Activated naive CD4-positive, alpha-beta T cell treated with anti-CD3 and anti-CD28 coated beads for 36 hours (primary cell): ENCODE measurements around the gene METTL24. TPM values are rescaled to one million over a fixed set of nuclear protein-coding genes. Genes with fewer than 3 reads are reported as not detected.

Source experiments
- CTCF ChIA-PET: fragments of 350-600 bp; sonication (Branson Sonifier 250); formaldehyde crosslinking; loops from one replicate; lab custom pipeline; 2021; ENCODE audit warnings: antibody characterized with exemption; lab: Charles Lee
- DNase-seq: peaks from one replicate; pipeline ENCODE4 v3.0.0-alpha.2; 2020
- H3K27ac Mint-ChIP-seq: one replicate; pipeline ENCODE4 v1.8.0; 2021; ENCODE audit warnings: mild to moderate bottlenecking, mixed read lengths
- H3K27me3 Mint-ChIP-seq: one replicate; pipeline ENCODE4 v1.8.0; 2021; ENCODE audit warnings: low read depth, mixed read lengths
- H3K36me3 Mint-ChIP-seq: one replicate; pipeline ENCODE4 v1.8.0; 2021; ENCODE audit warnings: low read depth, mixed read lengths
- H3K4me1 Mint-ChIP-seq: one replicate; pipeline ENCODE4 v1.8.0; 2021; ENCODE audit warnings: low read depth, mixed read lengths
- H3K4me3 Mint-ChIP-seq: one replicate; pipeline ENCODE4 v1.8.0; 2021; ENCODE audit warnings: mild to moderate bottlenecking, moderate library complexity, mixed read lengths
- H3K9me3 Mint-ChIP-seq: one replicate; pipeline ENCODE4 v1.8.0; 2021; ENCODE audit warnings: mixed read lengths
- intact Hi-C: fragments of 100-400 bp; cut with micrococcal nuclease; formaldehyde crosslinking; loops from one replicate; pipeline ENCODE4 v1.15.1; 2023
- total RNA-seq, 2 experiments: library from RNA; stranded (reverse); gene quantifications; one replicate each; pipeline ENCODE4 v1.2.3, GENCODE V29; 2021

METTL24 gene
- total RNA-seq, 2 experiments from 2014 or later: not detected

DNA sequence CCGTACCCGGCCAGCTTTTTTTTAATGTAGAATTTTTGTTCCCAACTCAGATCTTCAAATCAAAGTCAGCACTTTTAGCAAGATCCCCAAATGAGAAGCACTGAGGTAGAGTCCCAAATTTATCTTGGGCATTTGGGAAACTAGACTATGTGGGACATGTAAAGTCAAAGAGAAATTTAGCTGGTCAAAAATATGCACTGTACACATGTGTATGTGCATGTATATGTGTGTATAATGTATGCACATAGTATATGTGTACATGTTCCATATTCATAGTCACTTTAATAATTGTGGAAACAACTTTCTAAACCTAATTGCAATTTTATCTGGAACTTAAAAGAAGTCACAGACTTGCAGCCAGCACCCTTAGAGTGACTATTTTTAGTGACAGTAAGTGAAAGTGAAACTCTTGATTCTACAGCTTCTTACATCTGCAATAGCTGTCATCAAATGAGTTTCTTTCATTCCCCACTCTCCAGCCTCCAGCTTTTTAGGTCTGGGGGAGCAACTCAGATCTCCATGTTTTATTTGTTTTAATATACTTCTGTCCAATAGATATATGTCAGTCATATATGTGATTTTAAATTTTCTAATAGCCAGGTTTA, 124.3 kb downstream of the METTL24 start:
- CTCF ChIA-PET: interaction anchor here (0.6 kb wide), 1 partner anchor 934 kb away, joined by 3 read pairs; no protein-coding TSS in a partner anchor
- intact Hi-C loops: loop anchor here (1.0 kb wide), 1 partner anchor 54 kb away; the partner anchor contains the start of gene CDC40
- peak; percentile 5 for DNase-seq
- no peaks in the 10 kb centered on the region for H3K27me3 Mint-ChIP-seq
- H3K4me1 Mint-ChIP-seq: peaks cover 12% of the 10 kb centered on the region
- H3K27ac Mint-ChIP-seq: no peak overlapping the region
- H3K4me3 Mint-ChIP-seq: no peak overlapping the region
- H3K9me3 Mint-ChIP-seq: no peaks in the 10 kb centered on the region
- H3K36me3 Mint-ChIP-seq: peaks cover 15% of the 10 kb centered on the region

DNA sequence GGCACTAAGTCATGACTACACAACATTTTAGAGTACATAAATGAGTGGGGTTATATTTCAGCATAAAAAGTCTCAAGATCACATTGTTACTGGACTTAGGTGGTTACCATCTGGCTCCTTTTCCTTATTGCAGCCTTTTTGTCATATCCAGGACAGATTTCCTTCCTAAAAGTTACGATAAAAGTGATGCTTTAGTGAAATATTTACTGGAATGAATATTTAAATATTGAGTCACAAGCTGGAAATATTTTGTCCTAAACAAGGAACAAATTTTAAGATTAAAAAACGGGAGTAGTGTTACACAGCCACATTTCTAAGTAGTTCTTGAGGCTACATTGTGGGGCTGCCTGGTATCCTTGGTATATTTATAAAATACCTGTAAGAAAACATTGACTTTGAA, 125.7 kb downstream of the METTL24 start:
- CTCF ChIA-PET: no interaction called here
- Mint-ChIP-seq H3K4me1 (peaks cover 12% of the 10 kb centered on the region), H3K9me3 (no peaks in the 10 kb centered on the region), H3K27me3 (no peaks in the 10 kb centered on the region), H3K27ac (no peak overlapping the region), H3K4me3 (no peak overlapping the region), H3K36me3 (peaks cover 15% of the 10 kb centered on the region)
- intact Hi-C loops: no loop called here
- no peak for DNase-seq

DNA sequence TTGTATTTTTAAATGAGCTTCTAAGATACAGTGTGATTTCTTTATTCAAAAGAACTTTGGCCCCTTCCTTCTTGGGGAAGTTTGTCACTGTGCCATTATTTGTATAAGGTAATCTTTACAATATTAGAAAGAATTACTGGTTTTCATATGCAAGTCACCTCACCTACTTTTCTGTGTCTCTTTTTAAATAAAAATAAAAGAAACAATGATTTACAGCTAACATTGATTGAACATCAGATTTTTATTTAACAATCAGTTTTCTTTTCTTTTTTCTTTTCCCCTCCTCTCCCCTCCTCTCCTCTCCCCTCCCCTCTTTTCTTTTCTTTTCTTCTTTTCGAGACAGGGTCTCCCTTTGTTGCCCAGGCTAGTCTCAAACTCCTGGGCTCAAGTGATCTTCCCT, 131.9 kb downstream of the METTL24 start:
- CTCF ChIA-PET: interaction anchor here (0.6 to 0.7 kb wide), 3 partner anchors 48 to 431 kb away, joined by 3 read pairs; no protein-coding TSS in a partner anchor
- Mint-ChIP-seq H3K27ac (no peak overlapping the region), H3K27me3 (no peaks in the 10 kb centered on the region), H3K4me1 (no peaks in the 10 kb centered on the region), H3K9me3 (no peaks in the 10 kb centered on the region), H3K36me3 (peaks cover 16% of the 10 kb centered on the region), H3K4me3 (no peak overlapping the region)
- intact Hi-C loops: no loop called here
- DNase-seq: no peak

DNA sequence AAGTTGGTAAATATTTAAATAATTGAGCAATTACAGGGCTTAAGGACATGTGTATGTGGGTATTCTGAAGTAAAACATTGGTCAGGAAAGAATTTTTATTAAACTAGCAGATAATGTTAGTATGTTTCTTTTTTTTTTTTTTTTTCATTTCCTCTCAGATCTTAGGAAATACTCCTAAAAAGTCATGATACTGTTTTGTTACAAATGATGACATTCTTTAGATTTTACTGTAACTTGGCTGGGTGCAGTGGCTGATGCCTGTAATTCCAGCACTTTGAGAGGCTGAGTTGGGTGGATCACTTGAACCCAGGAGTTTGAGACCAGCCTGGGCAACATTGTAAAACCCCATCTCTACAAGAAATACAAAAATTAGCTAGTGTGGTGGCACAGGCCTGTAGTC, 136.4 kb downstream of the METTL24 start:
- Mint-ChIP-seq H3K36me3 (peaks cover 32% of the 10 kb centered on the region), H3K27me3 (no peaks in the 10 kb centered on the region), H3K4me3 (no peak overlapping the region), H3K4me1 (no peaks in the 10 kb centered on the region), H3K9me3 (no peaks in the 10 kb centered on the region), H3K27ac (no peak overlapping the region)
- intact Hi-C loops: no loop called here
- no peak for DNase-seq
- CTCF ChIA-PET: interaction anchor here (0.6 kb wide), 1 partner anchor 693 kb away, joined by 3 read pairs; no protein-coding TSS in a partner anchor

DNA sequence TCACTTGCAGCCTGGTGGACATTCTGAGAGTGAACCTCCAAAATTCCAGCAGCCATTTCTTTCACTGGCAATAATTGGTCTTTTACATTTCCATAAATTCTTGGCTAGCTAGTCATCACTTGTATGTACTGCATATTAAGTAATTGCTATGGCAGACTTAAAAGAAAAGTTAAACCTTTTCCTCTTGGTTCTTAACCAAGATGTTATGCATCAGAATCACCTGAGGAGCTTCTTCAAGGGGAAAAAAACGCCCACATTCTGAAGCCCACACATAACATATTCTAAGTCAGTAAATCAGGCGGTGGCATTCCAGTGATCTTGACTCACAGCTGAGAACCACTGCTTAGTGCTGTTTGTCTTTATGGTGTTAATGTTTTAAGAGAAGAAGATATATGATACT, 140.9 kb downstream of the METTL24 start:
- Mint-ChIP-seq H3K27ac (no peak overlapping the region), H3K4me1 (no peaks in the 10 kb centered on the region), H3K36me3 (peaks cover 41% of the 10 kb centered on the region), H3K27me3 (no peaks in the 10 kb centered on the region), H3K9me3 (no peaks in the 10 kb centered on the region), H3K4me3 (no peak overlapping the region)
- CTCF ChIA-PET: no interaction called here
- intact Hi-C loops: no loop called here
- no peak for DNase-seq

DNA sequence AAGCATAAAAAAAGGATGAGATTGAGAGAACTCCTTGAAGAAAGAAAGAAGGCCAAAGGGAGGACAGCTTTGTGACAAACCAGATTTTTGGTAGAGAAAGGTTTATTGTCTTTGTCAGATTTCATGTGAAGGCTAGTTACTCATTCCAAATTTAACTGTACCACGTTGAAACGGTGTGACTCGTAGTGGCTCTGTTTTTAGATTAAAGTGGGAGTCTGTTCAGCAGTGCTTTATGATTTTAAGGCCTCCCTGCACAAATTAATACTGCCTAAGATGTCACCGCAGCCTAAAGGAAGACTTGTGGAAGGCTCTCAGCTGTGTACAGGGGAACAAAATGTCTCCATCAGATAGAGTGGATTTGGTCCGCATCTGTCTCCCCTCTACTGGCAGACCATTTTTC, 142.0 kb downstream of the METTL24 start:
- peaks cover 44% of the 10 kb centered on the region for H3K36me3 Mint-ChIP-seq
- DNase-seq: no peak
- no peak overlapping the region for H3K4me3 Mint-ChIP-seq
- no peak overlapping the region for H3K27ac Mint-ChIP-seq
- CTCF ChIA-PET: interaction anchor here (0.6 kb wide), 1 partner anchor 176 kb away, joined by 3 read pairs; no protein-coding TSS in a partner anchor
- no peaks in the 10 kb centered on the region for H3K4me1 Mint-ChIP-seq
- intact Hi-C loops: no loop called here
- H3K9me3 Mint-ChIP-seq: no peaks in the 10 kb centered on the region
- no peaks in the 10 kb centered on the region for H3K27me3 Mint-ChIP-seq

DNA sequence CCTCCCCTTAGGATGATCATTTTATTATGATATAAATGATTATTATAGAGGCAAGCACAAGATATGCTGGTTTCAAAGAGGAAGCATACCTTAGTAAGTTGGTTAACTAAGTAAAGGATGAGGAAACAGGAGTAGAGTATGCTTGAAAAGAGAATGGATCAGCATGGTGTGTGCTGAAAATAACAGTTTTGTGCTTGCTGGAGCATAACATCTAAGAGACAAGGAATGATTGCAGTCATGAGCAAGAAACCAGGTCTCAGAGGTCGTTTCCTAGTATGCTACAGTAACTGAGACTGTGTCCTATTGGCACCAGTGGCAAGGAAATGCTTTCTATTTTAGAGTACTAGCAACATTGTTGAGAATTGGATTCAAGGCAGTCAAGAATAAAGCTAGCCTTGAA, 143.8 kb downstream of the METTL24 start:
- H3K36me3 Mint-ChIP-seq: peaks cover 38% of the 10 kb centered on the region
- no peak overlapping the region for H3K27ac Mint-ChIP-seq
- H3K27me3 Mint-ChIP-seq: no peaks in the 10 kb centered on the region
- CTCF ChIA-PET: interaction anchor here (0.6 kb wide), 1 partner anchor 139 kb away, joined by 4 read pairs; no protein-coding TSS in a partner anchor
- intact Hi-C loops: no loop called here
- no peak for DNase-seq
- no peak overlapping the region for H3K4me3 Mint-ChIP-seq
- H3K9me3 Mint-ChIP-seq: no peaks in the 10 kb centered on the region
- no peaks in the 10 kb centered on the region for H3K4me1 Mint-ChIP-seq

DNA sequence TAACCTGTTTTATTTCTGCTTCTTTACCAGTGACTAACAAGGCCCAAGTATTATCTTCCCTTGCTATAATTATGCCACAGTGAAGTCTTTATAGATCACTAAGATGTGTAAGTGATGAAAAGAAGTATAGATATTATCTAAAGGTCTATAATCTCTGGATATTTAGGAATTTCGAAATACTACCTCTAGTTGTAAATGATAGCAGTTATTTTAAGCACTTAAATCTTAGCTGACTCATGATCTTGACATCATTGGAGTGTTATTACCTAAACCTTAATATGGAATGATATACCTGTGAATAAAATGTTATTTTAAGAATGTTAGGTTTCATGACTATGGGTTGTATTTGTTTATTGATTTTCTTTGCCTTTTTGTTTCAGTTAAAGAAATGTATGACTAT, 146.4 kb downstream of the METTL24 start:
- CTCF ChIA-PET: no interaction called here

DNA sequence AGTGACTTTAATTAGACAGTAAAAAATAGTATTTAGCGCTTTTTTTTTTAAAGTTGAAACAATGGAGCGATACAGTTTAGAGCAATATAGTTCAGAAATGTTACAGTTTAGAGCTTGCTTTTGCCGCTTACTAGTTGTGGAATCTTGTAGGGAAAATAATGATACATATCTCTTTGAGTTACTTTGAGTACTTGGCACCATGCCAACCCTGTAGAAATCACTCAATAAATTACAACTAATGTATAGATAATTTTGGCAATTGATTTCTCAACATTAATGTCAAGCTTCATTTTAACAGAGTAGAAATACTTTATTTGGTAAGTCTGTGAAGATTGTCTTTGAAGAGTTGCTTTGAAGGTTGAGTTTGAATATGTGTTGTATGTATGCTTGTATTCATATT, 150.5 kb downstream of the METTL24 start:
- Mint-ChIP-seq H3K4me1 (no peaks in the 10 kb centered on the region), H3K27me3 (no peaks in the 10 kb centered on the region), H3K9me3 (no peaks in the 10 kb centered on the region), H3K27ac (no peak overlapping the region), H3K36me3 (peaks cover 14% of the 10 kb centered on the region), H3K4me3 (no peak overlapping the region)
- DNase-seq: no peak
- CTCF ChIA-PET: interaction anchor here (0.6 kb wide), 1 partner anchor 38 kb away, joined by 3 read pairs; no protein-coding TSS in a partner anchor
- intact Hi-C loops: no loop called here

More for the DNA sequence above, 146.4 kb downstream of the METTL24 start:
- no peaks in the 10 kb centered on the region for H3K27me3 Mint-ChIP-seq
- H3K4me1 Mint-ChIP-seq: no peaks in the 10 kb centered on the region
- no peaks in the 10 kb centered on the region for H3K9me3 Mint-ChIP-seq
- H3K27ac Mint-ChIP-seq: no peak overlapping the region
- no peak for DNase-seq
- H3K36me3 Mint-ChIP-seq: peaks cover 33% of the 10 kb centered on the region
- no peak overlapping the region for H3K4me3 Mint-ChIP-seq
- intact Hi-C loops: no loop called here

DNA sequence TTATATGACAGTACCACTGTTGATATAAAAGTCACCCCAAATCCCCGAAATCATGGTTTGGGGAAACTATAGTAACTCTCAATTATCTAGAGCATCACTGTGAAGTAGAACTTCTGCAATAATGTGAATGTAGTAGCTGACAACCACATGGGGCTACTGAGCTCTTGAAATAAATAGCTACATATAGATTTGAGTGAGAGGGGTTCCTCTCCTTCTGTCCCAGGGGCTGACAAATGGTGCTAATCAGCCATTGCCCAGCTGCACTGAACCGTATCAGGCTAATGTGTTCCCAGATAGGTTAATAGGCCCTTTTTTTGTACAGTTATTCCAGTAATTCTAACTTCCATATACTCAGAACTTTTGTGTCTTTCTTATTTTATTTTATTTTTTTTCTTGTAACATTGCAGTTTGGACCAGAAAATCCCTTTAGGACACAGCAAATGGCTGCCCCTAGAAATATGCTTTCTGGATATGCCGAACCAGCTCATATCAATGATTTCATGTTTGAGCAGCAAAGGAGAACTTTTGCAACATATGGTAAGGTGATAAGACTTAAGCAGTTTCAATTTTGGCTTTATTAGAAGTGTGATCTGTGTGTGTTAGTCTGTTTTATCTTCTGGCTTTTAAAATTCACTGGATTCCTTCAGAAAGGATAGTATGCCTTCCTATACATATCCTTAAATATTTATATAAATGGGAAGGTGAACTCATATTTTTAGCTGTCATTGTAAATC, 156.8 kb downstream of the METTL24 start:
- peaks cover 2% of the 10 kb centered on the region for H3K4me1 Mint-ChIP-seq
- H3K27me3 Mint-ChIP-seq: no peaks in the 10 kb centered on the region
- CTCF ChIA-PET: no interaction called here
- peaks cover 3% of the 10 kb centered on the region for H3K36me3 Mint-ChIP-seq
- intact Hi-C loops: no loop called here
- no peak for DNase-seq
- H3K4me3 Mint-ChIP-seq: no peak overlapping the region
- no peak overlapping the region for H3K27ac Mint-ChIP-seq
- H3K9me3 Mint-ChIP-seq: no peaks in the 10 kb centered on the region

DNA sequence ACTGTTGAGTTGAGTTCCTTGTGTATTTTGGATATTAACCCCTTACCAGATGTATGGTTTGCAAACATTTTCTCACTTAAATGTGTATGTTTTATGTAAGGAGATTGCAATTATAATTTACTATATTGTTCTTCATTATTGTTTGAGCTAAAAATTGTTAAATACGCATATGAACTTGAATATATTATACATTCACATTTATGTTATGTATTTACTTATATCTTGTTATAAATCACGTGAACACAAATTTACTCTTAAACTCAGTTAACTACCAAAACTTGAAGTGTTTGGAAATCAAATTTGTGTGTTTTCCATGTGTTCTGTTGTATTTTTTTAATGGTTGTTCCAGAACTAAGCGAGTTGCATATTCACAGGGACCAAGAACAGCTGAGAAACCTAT, 159.6 kb downstream of the METTL24 start:
- intact Hi-C loops: no loop called here
- Mint-ChIP-seq H3K4me3 (no peak overlapping the region), H3K27me3 (no peaks in the 10 kb centered on the region), H3K27ac (no peak overlapping the region), H3K36me3 (peaks cover 10% of the 10 kb centered on the region), H3K9me3 (no peaks in the 10 kb centered on the region), H3K4me1 (peaks cover 14% of the 10 kb centered on the region)
- DNase-seq: no peak
- CTCF ChIA-PET: interaction anchor here (1.6 kb wide), 1 partner anchor 20 kb away, joined by 5 read pairs; no protein-coding TSS in a partner anchor

DNA sequence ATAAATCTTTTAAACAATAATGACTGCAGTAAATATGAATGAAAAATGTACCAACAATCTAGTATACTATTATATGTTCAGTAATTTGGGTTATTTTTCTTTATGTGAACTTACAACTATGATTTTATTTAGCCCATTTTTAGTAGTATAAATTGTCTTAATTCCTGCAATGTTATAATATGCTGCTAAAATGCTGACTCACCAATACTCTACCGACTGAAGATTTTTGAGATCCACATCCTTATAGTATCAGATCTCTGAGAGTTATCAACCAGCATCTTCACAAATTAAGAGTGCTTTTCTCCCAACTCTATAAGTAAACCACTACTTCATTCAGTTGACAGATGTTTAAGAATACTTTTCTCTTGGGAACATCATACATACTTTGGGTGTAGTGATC, 161.3 kb downstream of the METTL24 start:
- Mint-ChIP-seq H3K27me3 (no peaks in the 10 kb centered on the region), H3K36me3 (peaks cover 10% of the 10 kb centered on the region), H3K4me1 (peaks cover 15% of the 10 kb centered on the region), H3K27ac (no peak overlapping the region), H3K9me3 (no peaks in the 10 kb centered on the region), H3K4me3 (no peak overlapping the region)
- no peak for DNase-seq
- CTCF ChIA-PET: no interaction called here
- intact Hi-C loops: no loop called here
